MM.1S (cell line): Measurements from ENCODE around the gene LSAMP.

Experiments
- DNase-seq: peaks from one replicate; pipeline ENCODE4 v3.0.0-alpha.2; 2015
- H2AFZ ChIP-seq: fragments of 300-600 bp; sonication (generic); 2 replicates; pipeline ENCODE4 v1.6.0; 2016; ENCODE audit warnings: antibody characterized with exemption, low read length
- H3F3A ChIP-seq: fragments of 300-600 bp; sonication (generic); 2 replicates; pipeline ENCODE4 v1.6.1; 2016; ENCODE audit warnings: mild to moderate bottlenecking, antibody characterized with exemption, low read length, moderate library complexity, mixed read lengths; ENCODE audit not compliant: insufficient read depth
- H3K27ac ChIP-seq: fragments of 300-600 bp; sonication (generic); 2 replicates; pipeline ENCODE4 v1.5.1; 2016; ENCODE audit warnings: mild to moderate bottlenecking, low read length
- H3K27me3 ChIP-seq: fragments of 300-600 bp; sonication (generic); replicated peaks from 2 replicates; pipeline ENCODE4 v1.6.0; 2016; ENCODE audit warnings: low read length; ENCODE audit not compliant: insufficient read depth
- H3K36me3 ChIP-seq: fragments of 300-600 bp; sonication (generic); replicated peaks from 2 replicates; pipeline ENCODE4 v1.6.1; 2016; ENCODE audit warnings: mild to moderate bottlenecking, low read length, mixed read lengths; ENCODE audit not compliant: insufficient read depth
- H3K4me1 ChIP-seq: fragments of 300-600 bp; sonication (generic); 2 replicates; pipeline ENCODE4 v1.6.1; 2016; ENCODE audit warnings: low read length, mixed read lengths
- H3K4me2 ChIP-seq: fragments of 300-600 bp; sonication (generic); 2 replicates; pipeline ENCODE4 v1.6.0; 2016; ENCODE audit warnings: low read depth, low read length
- H3K4me3 ChIP-seq: fragments of 300-600 bp; sonication (generic); 2 replicates; pipeline ENCODE4 v1.5.1; 2016; ENCODE audit warnings: low read length, mixed read lengths
- H3K79me2 ChIP-seq: fragments of 300-600 bp; sonication (generic); 2 replicates; pipeline ENCODE4 v1.6.1; 2016; ENCODE audit warnings: mixed run types, low read length, mixed read lengths
- H3K9ac ChIP-seq: fragments of 300-600 bp; sonication (generic); 2 replicates; pipeline ENCODE4 v1.6.1; 2016; ENCODE audit warnings: low read length, mixed read lengths
- H3K9me2 ChIP-seq: fragments of 300-600 bp; sonication (generic); replicated peaks from 2 replicates; pipeline ENCODE4 v1.6.1; 2016; ENCODE audit warnings: mild to moderate bottlenecking, low read length, mixed read lengths; ENCODE audit not compliant: insufficient read depth
- H3K9me3 ChIP-seq: fragments of 300-600 bp; sonication (generic); replicated peaks from 2 replicates; pipeline ENCODE4 v1.6.1; 2016; ENCODE audit warnings: mild to moderate bottlenecking, low read length, mixed read lengths; ENCODE audit not compliant: insufficient read depth
- H4K20me1 ChIP-seq: fragments of 300-600 bp; sonication (generic); 2 replicates; pipeline ENCODE4 v1.6.1; 2016; ENCODE audit warnings: mild to moderate bottlenecking, low read length, moderate library complexity, mixed read lengths; ENCODE audit not compliant: insufficient read depth
- EZH2 ChIP-seq: fragments of 300-600 bp; sonication (generic); optimal IDR thresholded peaks from 2 replicates; pipeline ENCODE3; 2017; ENCODE audit warnings: low read depth, mild to moderate bottlenecking, antibody characterized with exemption, low read length, mixed read lengths
- EZH2phosphoT487 ChIP-seq: fragments of 300-600 bp; sonication (generic); IDR thresholded peaks from 2 replicates; pipeline ENCODE4 v1.6.1; 2018; ENCODE audit warnings: antibody characterized with exemption, low read length
- TF ChIP-seq, protein P1 (sequence below): fragments of 300-600 bp; sonication (generic); IDR thresholded peaks from 2 replicates; pipeline ENCODE4 v1.5.1; 2016; ENCODE audit warnings: antibody characterized with exemption, low read length, mixed read lengths

The LSAMP gene

DNA sequence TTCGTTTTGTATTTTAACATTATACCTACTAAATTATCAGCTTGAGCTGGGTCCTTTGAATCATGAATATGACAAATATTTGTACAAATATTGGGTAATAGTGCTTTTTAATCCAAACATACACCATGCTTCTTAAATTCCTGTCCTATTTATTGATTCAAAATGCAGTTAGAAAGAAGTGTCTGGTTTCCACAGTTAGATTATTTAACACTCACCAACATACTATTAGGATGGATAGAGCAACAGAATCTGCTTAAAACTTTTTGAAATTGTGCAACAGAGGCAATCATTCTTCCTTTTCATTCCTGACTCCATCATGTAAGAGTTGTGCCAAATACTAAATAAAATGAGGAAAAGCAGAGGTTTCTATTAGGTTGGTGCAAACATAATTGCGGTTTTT lies 281.2 kb downstream of the LSAMP start:
- DNase-seq: no peak
- H3K4me3 ChIP-seq: no peak overlapping the region
- no peak overlapping the region for H3K27ac ChIP-seq
- H3K9me2 ChIP-seq: no peaks in the 10 kb centered on the region
- H3K9ac ChIP-seq: no peak overlapping the region
- no peaks in the 10 kb centered on the region for H3F3A ChIP-seq
- H3K27me3 ChIP-seq: no peaks in the 10 kb centered on the region
- no peaks in the 10 kb centered on the region for H3K4me1 ChIP-seq
- TF ChIP-seq EZH2 (no peak), EZH2phosphoT487 (no peak)
- TF ChIP-seq, protein P1, sequence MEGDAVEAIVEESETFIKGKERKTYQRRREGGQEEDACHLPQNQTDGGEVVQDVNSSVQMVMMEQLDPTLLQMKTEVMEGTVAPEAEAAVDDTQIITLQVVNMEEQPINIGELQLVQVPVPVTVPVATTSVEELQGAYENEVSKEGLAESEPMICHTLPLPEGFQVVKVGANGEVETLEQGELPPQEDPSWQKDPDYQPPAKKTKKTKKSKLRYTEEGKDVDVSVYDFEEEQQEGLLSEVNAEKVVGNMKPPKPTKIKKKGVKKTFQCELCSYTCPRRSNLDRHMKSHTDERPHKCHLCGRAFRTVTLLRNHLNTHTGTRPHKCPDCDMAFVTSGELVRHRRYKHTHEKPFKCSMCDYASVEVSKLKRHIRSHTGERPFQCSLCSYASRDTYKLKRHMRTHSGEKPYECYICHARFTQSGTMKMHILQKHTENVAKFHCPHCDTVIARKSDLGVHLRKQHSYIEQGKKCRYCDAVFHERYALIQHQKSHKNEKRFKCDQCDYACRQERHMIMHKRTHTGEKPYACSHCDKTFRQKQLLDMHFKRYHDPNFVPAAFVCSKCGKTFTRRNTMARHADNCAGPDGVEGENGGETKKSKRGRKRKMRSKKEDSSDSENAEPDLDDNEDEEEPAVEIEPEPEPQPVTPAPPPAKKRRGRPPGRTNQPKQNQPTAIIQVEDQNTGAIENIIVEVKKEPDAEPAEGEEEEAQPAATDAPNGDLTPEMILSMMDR: no peak
- no peaks in the 10 kb centered on the region for H3K36me3 ChIP-seq
- no peaks in the 10 kb centered on the region for H4K20me1 ChIP-seq
- H3K9me3 ChIP-seq: no peaks in the 10 kb centered on the region
- no peaks in the 10 kb centered on the region for H3K79me2 ChIP-seq
- H3K4me2 ChIP-seq: no peak overlapping the region
- no peak overlapping the region for H2AFZ ChIP-seq

GRCh38 chr3:116161575-116162525 lies 283.4 kb downstream of the LSAMP start:
- Histone ChIP-seq H3K36me3 (no peaks in the 10 kb centered on the region), H3K27me3 (no peaks in the 10 kb centered on the region), H3K79me2 (no peaks in the 10 kb centered on the region), H4K20me1 (no peaks in the 10 kb centered on the region), H3K4me2 (no peak overlapping the region), H2AFZ (no peak overlapping the region), H3K27ac (no peak overlapping the region), H3F3A (no peaks in the 10 kb centered on the region), H3K4me3 (no peak overlapping the region), H3K9me3 (no peaks in the 10 kb centered on the region), H3K9ac (no peak overlapping the region), H3K4me1 (no peaks in the 10 kb centered on the region), H3K9me2 (no peaks in the 10 kb centered on the region)
- no peak for TF ChIP-seq EZH2
- TF ChIP-seq EZH2phosphoT487: no peak
- TF ChIP-seq, protein P1: no peak
- no peak for DNase-seq

- no peak for TF ChIP-seq EZH2phosphoT487
- TF ChIP-seq EZH2: no peak
- TF ChIP-seq, protein P1: no peak
- no peaks in the 10 kb centered on the region for H3K27me3 ChIP-seq
- H3K9me3 ChIP-seq: no peaks in the 10 kb centered on the region
- H3K4me1 ChIP-seq: no peaks in the 10 kb centered on the region
- H3F3A ChIP-seq: no peaks in the 10 kb centered on the region
- H3K79me2 ChIP-seq: no peaks in the 10 kb centered on the region
- H3K9me2 ChIP-seq: no peaks in the 10 kb centered on the region
- no peaks in the 10 kb centered on the region for H3K36me3 ChIP-seq
- H3K9ac ChIP-seq: no peak overlapping the region
- no peak overlapping the region for H3K27ac ChIP-seq
- H2AFZ ChIP-seq: no peak overlapping the region
- H3K4me2 ChIP-seq: no peak overlapping the region
- no peak overlapping the region for H3K4me3 ChIP-seq
- no peak for DNase-seq
- H4K20me1 ChIP-seq: no peaks in the 10 kb centered on the region
Measured at GRCh38 chr3:116160594-116160993, 284.7 kb downstream of the LSAMP start.
